IMR-90 (cell line): ENCODE data around the gene CFAP157. TPM values are rescaled to one million over a fixed set of nuclear protein-coding genes. Genes with fewer than 3 reads are reported as not detected.

Experiments used
- ATAC-seq: fragments of 200-7000 bp; cut with Tn5 transposase; 2 replicates; pipeline ENCODE4 v1.9.1; 2020; ENCODE audit warnings: low read depth, mild to moderate bottlenecking, moderate library complexity
- BruUV-seq: library from RNA; stranded (reverse); fragments of 400-500 nt; replicated peaks from 2 replicates; lab custom pipeline; 2021; lab: Mats Ljungman, UMichigan
- CTCF ChIA-PET: fragments of 300-600 bp; formaldehyde crosslinking; extraction: SDS; loops from one replicate; lab custom pipeline; 2021; ENCODE audit warnings: antibody characterized with exemption; lab: Yijun Ruan, JAX
- POLR2A ChIA-PET: fragments of 300-600 bp; sonication (Branson Sonifier 250); formaldehyde crosslinking; loops from one replicate; lab custom pipeline; 2022; ENCODE audit warnings: antibody characterized with exemption; ENCODE audit not compliant: unreplicated experiment; lab: Charles Lee
- DNase-seq: peaks from one replicate; pipeline ENCODE4 v3.0.0; 2013
- H2AFZ ChIP-seq: replicated peaks from 2 replicates; pipeline ENCODE3; 2013; ENCODE audit warnings: low read length, mild to moderate bottlenecking; ENCODE audit not compliant: poor library complexity
- H2AK5ac ChIP-seq: 2 replicates; pipeline ENCODE4 v1.6.1; 2013; ENCODE audit warnings: low read depth, low read length, inconsistent platforms
- H2AK9ac ChIP-seq: replicated peaks from 2 replicates; pipeline ENCODE3; 2013; ENCODE audit warnings: mild to moderate bottlenecking, low read depth, low read length, moderate library complexity; ENCODE audit not compliant: poor library complexity
- H2BK120ac ChIP-seq: 2 replicates; pipeline ENCODE4 v1.6.1; 2013; ENCODE audit warnings: low read depth, low read length, inconsistent platforms
- H2BK15ac ChIP-seq: 3 replicates; pipeline ENCODE4 v1.6.1; 2013; ENCODE audit warnings: low read depth, low read length, inconsistent platforms
- H2BK20ac ChIP-seq: 2 replicates; pipeline ENCODE4 v1.6.1; 2013; ENCODE audit warnings: low read depth, mild to moderate bottlenecking, inconsistent platforms, low read length, moderate library complexity
- H2BK5ac ChIP-seq: 2 replicates; pipeline ENCODE4 v1.6.1; 2013; ENCODE audit warnings: mild to moderate bottlenecking, low read depth, low read length, inconsistent platforms; ENCODE audit not compliant: poor library complexity, severe bottlenecking
- H3K14ac ChIP-seq: replicated peaks from 2 replicates; pipeline ENCODE4 v1.6.1; 2013; ENCODE audit warnings: low read depth, low read length, inconsistent platforms
- H3K18ac ChIP-seq: 2 replicates; pipeline ENCODE4 v1.6.1; 2013; ENCODE audit warnings: low read depth, low read length, control low read depth
- H3K23ac ChIP-seq: 2 replicates; pipeline ENCODE4 v1.6.1; 2013; ENCODE audit warnings: low read depth, low read length, inconsistent platforms
- H3K27ac ChIP-seq: 2 replicates; pipeline ENCODE4 v1.5.1; 2013; ENCODE audit warnings: mild to moderate bottlenecking, control low read depth, low read length; ENCODE audit not compliant: insufficient read depth
- H3K27me3 ChIP-seq: 2 replicates; pipeline ENCODE4 v1.6.1; 2013; ENCODE audit warnings: low read length; ENCODE audit not compliant: control insufficient read depth, insufficient read depth
- H3K36me3 ChIP-seq: 2 replicates; pipeline ENCODE4 v1.6.1; 2013; ENCODE audit warnings: low read length, mixed read lengths; ENCODE audit not compliant: control insufficient read depth, insufficient read depth
- H3K4ac ChIP-seq: 2 replicates; pipeline ENCODE4 v1.6.1; 2013; ENCODE audit warnings: low read depth, low read length, inconsistent platforms
- H3K4me1 ChIP-seq: 2 replicates; pipeline ENCODE4 v1.6.1; 2013; ENCODE audit warnings: low read length, mixed read lengths; ENCODE audit not compliant: control insufficient read depth, insufficient read depth
- H3K4me2 ChIP-seq: 2 replicates; pipeline ENCODE4 v1.6.1; 2013; ENCODE audit warnings: low read depth, mild to moderate bottlenecking, control low read depth, low read length, moderate library complexity
- H3K4me3 ChIP-seq: 2 replicates; pipeline ENCODE4 v1.5.1; 2013; ENCODE audit warnings: low read depth, mild to moderate bottlenecking, control low read depth, low read length, moderate library complexity; ENCODE audit not compliant: insufficient read depth
- H3K56ac ChIP-seq: 2 replicates; pipeline ENCODE4 v1.6.1; 2013; ENCODE audit warnings: low read length, inconsistent platforms; ENCODE audit not compliant: insufficient read depth; ENCODE audit errors: extremely low read depth
- H3K79me1 ChIP-seq, 2 experiments: 2 replicates each; pipeline ENCODE4 v1.6.1; 2013; ENCODE audit warnings: low read length in 2 of 2, inconsistent platforms in 1 of 2, low read depth in 1 of 2
- H3K9ac ChIP-seq: 2 replicates; pipeline ENCODE4 v1.6.1; 2013; ENCODE audit warnings: low read depth, low read length, control low read depth
- H3K9me1 ChIP-seq: 2 replicates; pipeline ENCODE4 v1.6.1; 2013; ENCODE audit warnings: low read length, inconsistent platforms; ENCODE audit not compliant: insufficient read depth
- H3K9me3 ChIP-seq: 2 replicates; pipeline ENCODE4 v1.6.1; 2013; ENCODE audit warnings: low read length; ENCODE audit not compliant: control insufficient read depth, insufficient read depth
- H4K20me1 ChIP-seq: 2 replicates; pipeline ENCODE4 v1.6.1; 2013; ENCODE audit warnings: low read length, inconsistent platforms; ENCODE audit not compliant: insufficient read depth
- H4K5ac ChIP-seq: 2 replicates; pipeline ENCODE4 v1.6.1; 2013; ENCODE audit warnings: mild to moderate bottlenecking, low read depth, low read length, control low read depth
- H4K8ac ChIP-seq, 2 experiments: 2 replicates each; pipeline ENCODE4 v1.6.1; 2013; ENCODE audit warnings: low read depth in 2 of 2, low read length in 2 of 2, control low read depth in 1 of 2, inconsistent platforms in 1 of 2
- H4K91ac ChIP-seq: 2 replicates; pipeline ENCODE4 v1.6.1; 2013; ENCODE audit warnings: low read depth, low read length, inconsistent platforms; ENCODE audit not compliant: insufficient read depth
- BHLHE40 ChIP-seq: fragments of 150-350 bp; IDR thresholded peaks from 2 replicates; pipeline ENCODE4 v1.6.1; 2016; ENCODE audit warnings: mild to moderate bottlenecking, low read depth, low read length
- CEBPB ChIP-seq: IDR thresholded peaks from 2 replicates; pipeline ENCODE4 v1.6.1; 2012; ENCODE audit warnings: low read depth, low read length, improper control_type of control experiment
- CHD1 ChIP-seq: IDR thresholded peaks from 2 replicates; pipeline ENCODE4 v1.6.1; 2012; ENCODE audit warnings: low read depth, low read length, improper control_type of control experiment
- ELK1 ChIP-seq: fragments of 150-350 bp; IDR thresholded peaks from 2 replicates; pipeline ENCODE4 v1.6.1; 2016; ENCODE audit warnings: low read depth, mild to moderate bottlenecking, low read length, moderate library complexity, borderline replicate concordance
- FOS ChIP-seq: fragments of 150-350 bp; IDR thresholded peaks from 2 replicates; pipeline ENCODE4 v1.6.1; 2016; ENCODE audit warnings: low read depth, low read length
- MAFK ChIP-seq: IDR thresholded peaks from 2 replicates; pipeline ENCODE4 v1.6.1; 2012; ENCODE audit warnings: low read depth, low read length, improper control_type of control experiment
- MAZ ChIP-seq: IDR thresholded peaks from 2 replicates; pipeline ENCODE4 v1.6.1; 2012; ENCODE audit warnings: low read depth, mild to moderate bottlenecking, low read length, improper control_type of control experiment, moderate library complexity, borderline replicate concordance
- MXI1 ChIP-seq: IDR thresholded peaks from 2 replicates; pipeline ENCODE4 v1.6.1; 2012; ENCODE audit warnings: low read depth, mild to moderate bottlenecking, low read length, moderate library complexity, borderline replicate concordance
- NFE2L2 ChIP-seq: fragments of 150-350 bp; IDR thresholded peaks from 2 replicates; pipeline ENCODE4 v1.6.1; 2016; ENCODE audit warnings: low read depth, mild to moderate bottlenecking, low read length
- POLR2A ChIP-seq: IDR thresholded peaks from 2 replicates; pipeline ENCODE4 v1.6.1; 2012; ENCODE audit warnings: mild to moderate bottlenecking, low read depth, low read length
- RAD21 ChIP-seq: IDR thresholded peaks from 2 replicates; pipeline ENCODE4 v1.6.1; 2012; ENCODE audit warnings: low read length, improper control_type of control experiment
- RCOR1 ChIP-seq: IDR thresholded peaks from 2 replicates; pipeline ENCODE4 v1.6.1; 2012; ENCODE audit warnings: mild to moderate bottlenecking, low read length, improper control_type of control experiment; ENCODE audit not compliant: insufficient replicate concordance
- RFX5 ChIP-seq: IDR thresholded peaks from 2 replicates; pipeline ENCODE4 v1.8.0; 2012; ENCODE audit warnings: low read depth, mild to moderate bottlenecking, low read length, moderate library complexity
- SMC3 ChIP-seq: fragments of 150-350 bp; IDR thresholded peaks from 2 replicates; pipeline ENCODE4 v1.6.1; 2016; ENCODE audit warnings: low read depth, mild to moderate bottlenecking, antibody characterized with exemption, low read length, moderate library complexity
- WGBS, 2 experiments: methylation state at CpG; one replicate each; pipeline versions ENCODE4 v1.1.5 to v1.1.7; 2013; ENCODE audit warnings: missing lambda C conversion rate in 2 of 2; ENCODE audit not compliant: insufficient read length in 1 of 2; ENCODE audit errors: extremely low coverage in 2 of 2; 5-methylcytosine and 5-hydroxymethylcytosine counted together
- dilution Hi-C: fragments of 300-500 bp; cut with HindIII; formaldehyde crosslinking; loops from one replicate; pipeline ENCODE4 v1.14.3; 2018; ENCODE audit warnings: low sequenced_read_pairs; ENCODE audit not compliant: unreplicated experiment
- in situ Hi-C: fragments of 300-500 bp; cut with MboI; formaldehyde crosslinking; loops from 3 replicates; pipeline ENCODE4 v1.14.3; 2019; ENCODE audit warnings: low sequenced_read_pairs, inconsistent platforms, mixed read lengths
- intact Hi-C: fragments of 100-400 bp; cut with micrococcal nuclease; formaldehyde crosslinking; loops from 2 replicates; pipeline ENCODE4 v1.10.0; 2022
- polyA plus RNA-seq, 3 experiments: library from polyadenylated mRNA; depleted of rRNA; stranded (reverse); fragments of >200 nt; gene quantifications; 2 replicates each; pipeline ENCODE4 v1.2.3, GENCODE V29; 2012; ENCODE audit warnings: low replicate concordance in 1 of 3
- total RNA-seq: library from RNA; depleted of rRNA; stranded (reverse); fragments of >200 nt; gene quantifications from 2 replicates; pipeline ENCODE4 v1.2.3, GENCODE V29; 2012
- TF ChIP-seq, protein P1 (sequence below): fragments of 150-350 bp; IDR thresholded peaks from 2 replicates; pipeline ENCODE4 v1.6.1; 2017; ENCODE audit warnings: mild to moderate bottlenecking, antibody characterized with exemption, low read length, low read depth
- TF ChIP-seq, protein P2 (sequence below): conservative IDR thresholded peaks from 2 replicates; pipeline ENCODE4 v1.5.1; 2012; ENCODE audit warnings: mild to moderate bottlenecking, low read depth, low read length, improper control_type of control experiment

Gene CFAP157
- total and polyA plus RNA-seq, 2 of the 4 experiments (the other 2 are of a cell fraction), result not detected

DNA sequence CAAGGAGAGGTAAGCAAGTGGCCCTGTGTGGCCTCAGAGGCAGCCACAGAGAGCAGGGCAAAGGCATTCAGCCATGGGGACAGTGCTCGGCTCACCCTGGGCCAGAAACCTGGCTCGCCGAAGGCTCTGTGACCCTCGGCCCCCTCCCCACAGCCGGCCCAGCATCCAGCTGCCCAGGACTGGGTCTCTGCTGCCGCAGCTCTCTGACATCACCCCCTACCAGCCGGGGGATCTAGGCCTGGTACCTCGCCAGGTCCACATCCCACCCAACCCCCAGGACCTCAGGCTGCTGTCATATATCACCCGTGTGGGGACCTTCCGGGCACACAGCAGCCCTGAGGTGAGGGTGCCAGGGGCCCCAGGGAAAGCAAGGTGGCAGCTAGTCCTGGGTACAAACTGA is 6.1 kb downstream of the CFAP157 start:
- no TSS peak for BruUV-seq
- Histone ChIP-seq H2BK15ac (no peak overlapping the region), H3K36me3 (no peaks in the 10 kb centered on the region), H3K56ac (no peak overlapping the region), H3K4me1 (peaks cover 7% of the 10 kb centered on the region), H2BK5ac (no peak overlapping the region), H2AK9ac (no peak overlapping the region), H3K23ac (no peak overlapping the region), H4K20me1 (peaks cover 7% of the 10 kb centered on the region), H4K5ac (no peak overlapping the region), H3K27me3 (no peaks in the 10 kb centered on the region), H3K9ac (no peak overlapping the region), H2AFZ (no peak overlapping the region), H3K9me3 (no peaks in the 10 kb centered on the region), H3K4ac (no peak overlapping the region), H4K8ac (no peak overlapping the region), H3K27ac (no peak overlapping the region), H4K91ac (no peak overlapping the region), H3K14ac (no peak overlapping the region), H2AK5ac (no peak overlapping the region), H3K79me1 (peaks cover 2 to 14% of the 10 kb centered on the region in 2 experiments; a peak in 3 of 4 replicates), H3K4me2 (no peak overlapping the region), H2BK20ac (no peak overlapping the region), H3K18ac (no peak overlapping the region), H3K4me3 (no peak overlapping the region), H2BK120ac (no peak overlapping the region), H3K9me1 (no peaks in the 10 kb centered on the region; the same call in 1 of the 2 replicates)
- POLR2A ChIA-PET, result no interaction called here
- CTCF ChIA-PET, result no interaction called here
- ATAC-seq (no peak), DNase-seq (no peak)
- TF ChIP-seq RCOR1 (no peak), RAD21 (no peak), MXI1 (no peak), NFE2L2 (no peak), BHLHE40 (no peak), MAFK (no peak), POLR2A (no peak), RFX5 (no peak), SMC3 (no peak), CHD1 (no peak), ELK1 (no peak), MAZ (no peak), CEBPB (no peak), FOS (no peak)
- TF ChIP-seq, protein P1, sequence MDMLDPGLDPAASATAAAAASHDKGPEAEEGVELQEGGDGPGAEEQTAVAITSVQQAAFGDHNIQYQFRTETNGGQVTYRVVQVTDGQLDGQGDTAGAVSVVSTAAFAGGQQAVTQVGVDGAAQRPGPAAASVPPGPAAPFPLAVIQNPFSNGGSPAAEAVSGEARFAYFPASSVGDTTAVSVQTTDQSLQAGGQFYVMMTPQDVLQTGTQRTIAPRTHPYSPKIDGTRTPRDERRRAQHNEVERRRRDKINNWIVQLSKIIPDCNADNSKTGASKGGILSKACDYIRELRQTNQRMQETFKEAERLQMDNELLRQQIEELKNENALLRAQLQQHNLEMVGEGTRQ, result no peak
- TF ChIP-seq, protein P2, sequence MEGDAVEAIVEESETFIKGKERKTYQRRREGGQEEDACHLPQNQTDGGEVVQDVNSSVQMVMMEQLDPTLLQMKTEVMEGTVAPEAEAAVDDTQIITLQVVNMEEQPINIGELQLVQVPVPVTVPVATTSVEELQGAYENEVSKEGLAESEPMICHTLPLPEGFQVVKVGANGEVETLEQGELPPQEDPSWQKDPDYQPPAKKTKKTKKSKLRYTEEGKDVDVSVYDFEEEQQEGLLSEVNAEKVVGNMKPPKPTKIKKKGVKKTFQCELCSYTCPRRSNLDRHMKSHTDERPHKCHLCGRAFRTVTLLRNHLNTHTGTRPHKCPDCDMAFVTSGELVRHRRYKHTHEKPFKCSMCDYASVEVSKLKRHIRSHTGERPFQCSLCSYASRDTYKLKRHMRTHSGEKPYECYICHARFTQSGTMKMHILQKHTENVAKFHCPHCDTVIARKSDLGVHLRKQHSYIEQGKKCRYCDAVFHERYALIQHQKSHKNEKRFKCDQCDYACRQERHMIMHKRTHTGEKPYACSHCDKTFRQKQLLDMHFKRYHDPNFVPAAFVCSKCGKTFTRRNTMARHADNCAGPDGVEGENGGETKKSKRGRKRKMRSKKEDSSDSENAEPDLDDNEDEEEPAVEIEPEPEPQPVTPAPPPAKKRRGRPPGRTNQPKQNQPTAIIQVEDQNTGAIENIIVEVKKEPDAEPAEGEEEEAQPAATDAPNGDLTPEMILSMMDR, result no peak
- in situ Hi-C loops, result no loop called here
- intact Hi-C loops, result no loop called here
- WGBS, 2 experiments, result 86% methylated on average over 3 of the region's 10 CpGs; no CpG with 5 or more reads in 1 of the 2 experiments
- dilution Hi-C loops, result no loop called here
